ENCODE data around the gene ANK3. TPM values are rescaled to one million over a fixed set of nuclear protein-coding genes. Genes with fewer than 3 reads are reported as not detected.

The ANK3 gene
- total and polyA plus RNA-seq, 2 experiments from 2014 or later, result 44.9 to 95.8 TPM

GRCh38 chr10:60380781-60381180 is 8.9 kb downstream of the ANK3 start:
- TF ChIP-seq, protein P1, sequence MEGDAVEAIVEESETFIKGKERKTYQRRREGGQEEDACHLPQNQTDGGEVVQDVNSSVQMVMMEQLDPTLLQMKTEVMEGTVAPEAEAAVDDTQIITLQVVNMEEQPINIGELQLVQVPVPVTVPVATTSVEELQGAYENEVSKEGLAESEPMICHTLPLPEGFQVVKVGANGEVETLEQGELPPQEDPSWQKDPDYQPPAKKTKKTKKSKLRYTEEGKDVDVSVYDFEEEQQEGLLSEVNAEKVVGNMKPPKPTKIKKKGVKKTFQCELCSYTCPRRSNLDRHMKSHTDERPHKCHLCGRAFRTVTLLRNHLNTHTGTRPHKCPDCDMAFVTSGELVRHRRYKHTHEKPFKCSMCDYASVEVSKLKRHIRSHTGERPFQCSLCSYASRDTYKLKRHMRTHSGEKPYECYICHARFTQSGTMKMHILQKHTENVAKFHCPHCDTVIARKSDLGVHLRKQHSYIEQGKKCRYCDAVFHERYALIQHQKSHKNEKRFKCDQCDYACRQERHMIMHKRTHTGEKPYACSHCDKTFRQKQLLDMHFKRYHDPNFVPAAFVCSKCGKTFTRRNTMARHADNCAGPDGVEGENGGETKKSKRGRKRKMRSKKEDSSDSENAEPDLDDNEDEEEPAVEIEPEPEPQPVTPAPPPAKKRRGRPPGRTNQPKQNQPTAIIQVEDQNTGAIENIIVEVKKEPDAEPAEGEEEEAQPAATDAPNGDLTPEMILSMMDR (IDR thresholded peaks at IDR 0.05; ENCODE audit: low read depth, low read length), result no peak
- Histone ChIP-seq H3K27ac (no peak overlapping the region), H3K27me3 (no peaks in the 10 kb centered on the region), H3K36me3 (no peaks in the 10 kb centered on the region), H3K9me3 (ENCODE audit: low read depth) (no peaks in the 10 kb centered on the region), H3K4me3 (no peak overlapping the region), H3K4me1 (ENCODE audit: low read depth) (no peaks in the 10 kb centered on the region)
- no peak for DNase-seq (ENCODE audit: low read depth in 1 of 2, low spot score in 1 of 2)

DNA sequence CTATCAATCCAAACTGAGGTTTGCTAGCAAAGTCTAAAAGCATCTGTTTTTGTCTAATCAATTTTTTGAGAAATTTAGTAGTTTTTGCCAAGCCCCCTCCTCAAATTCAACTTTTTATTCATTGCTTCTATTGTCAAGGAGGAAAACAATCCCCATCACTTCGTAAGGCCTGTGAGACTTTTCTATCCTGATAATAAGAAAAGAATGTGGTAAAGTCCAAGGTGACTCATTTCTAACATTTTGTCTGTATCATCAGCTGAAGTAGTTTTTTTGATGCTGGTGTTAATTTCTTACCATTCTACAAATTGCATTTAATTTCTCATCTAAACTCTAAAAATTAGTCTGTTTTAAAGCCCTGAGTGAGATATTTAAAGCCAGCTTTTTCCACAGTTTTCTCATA is 11.7 kb downstream of the ANK3 start:
- TF ChIP-seq, protein P1 (IDR thresholded peaks at IDR 0.05; ENCODE audit: low read depth, low read length), result no peak
- no peaks in the 10 kb centered on the region for H3K36me3 ChIP-seq
- H3K4me3 ChIP-seq, result no peak overlapping the region
- H3K4me1 ChIP-seq (ENCODE audit: low read depth), result no peaks in the 10 kb centered on the region
- H3K9me3 ChIP-seq (ENCODE audit: low read depth), result no peaks in the 10 kb centered on the region
- H3K27me3 ChIP-seq, result no peaks in the 10 kb centered on the region
- no peak overlapping the region for H3K27ac ChIP-seq
- no peak for DNase-seq (ENCODE audit: low read depth in 1 of 2, low spot score in 1 of 2)

- DNase-seq (ENCODE audit: low read depth in 1 of 2, low spot score in 1 of 2), result no peak
- H3K27me3 ChIP-seq, result no peaks in the 10 kb centered on the region
- TF ChIP-seq, protein P1 (IDR thresholded peaks at IDR 0.05; ENCODE audit: low read depth, low read length), result no peak
- H3K4me3 ChIP-seq, result no peak overlapping the region
- no peaks in the 10 kb centered on the region for H3K4me1 ChIP-seq (ENCODE audit: low read depth)
- no peaks in the 10 kb centered on the region for H3K36me3 ChIP-seq
- no peak overlapping the region for H3K27ac ChIP-seq
- H3K9me3 ChIP-seq (ENCODE audit: low read depth), result no peaks in the 10 kb centered on the region
These were observed 12.7 kb downstream of the ANK3 start for GRCh38 chr10:60377042-60377352.

- TF ChIP-seq, protein P1 (IDR thresholded peaks at IDR 0.05; ENCODE audit: low read depth, low read length), result no peak
- Histone ChIP-seq H3K4me1 (ENCODE audit: low read depth) (no peaks in the 10 kb centered on the region), H3K27ac (no peak overlapping the region), H3K27me3 (no peaks in the 10 kb centered on the region), H3K4me3 (no peak overlapping the region), H3K36me3 (no peaks in the 10 kb centered on the region), H3K9me3 (ENCODE audit: low read depth) (no peaks in the 10 kb centered on the region)
- no peak for DNase-seq (ENCODE audit: low read depth in 1 of 2, low spot score in 1 of 2)
These were observed 13.2 kb downstream of the ANK3 start for GRCh38 chr10:60376221-60377041.

- Histone ChIP-seq H3K4me1 (ENCODE audit: low read depth) (no peaks in the 10 kb centered on the region), H3K4me3 (no peak overlapping the region), H3K27ac (no peak overlapping the region), H3K27me3 (no peaks in the 10 kb centered on the region), H3K9me3 (ENCODE audit: low read depth) (no peaks in the 10 kb centered on the region), H3K36me3 (no peaks in the 10 kb centered on the region)
- DNase-seq (ENCODE audit: low read depth in 1 of 2, low spot score in 1 of 2), result no peak
- TF ChIP-seq, protein P1 (IDR thresholded peaks at IDR 0.05; ENCODE audit: low read depth, low read length), result no peak
These were observed 14.2 kb downstream of the ANK3 start for GRCh38 chr10:60375293-60376004.

All from cardiac muscle cell (in vitro differentiated cells and primary cell).